ENCODE data around the gene FGF19. TPM values are rescaled to one million over a fixed set of nuclear protein-coding genes. Genes with fewer than 3 reads are reported as not detected.
A peak's percentile ranks its signal among the peaks of the same experiment; 100 is the strongest.

Gene FGF19, protein sequence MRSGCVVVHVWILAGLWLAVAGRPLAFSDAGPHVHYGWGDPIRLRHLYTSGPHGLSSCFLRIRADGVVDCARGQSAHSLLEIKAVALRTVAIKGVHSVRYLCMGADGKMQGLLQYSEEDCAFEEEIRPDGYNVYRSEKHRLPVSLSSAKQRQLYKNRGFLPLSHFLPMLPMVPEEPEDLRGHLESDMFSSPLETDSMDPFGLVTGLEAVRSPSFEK
- not detected for total RNA-seq
- long read RNA-seq = 0 reads

DNA sequence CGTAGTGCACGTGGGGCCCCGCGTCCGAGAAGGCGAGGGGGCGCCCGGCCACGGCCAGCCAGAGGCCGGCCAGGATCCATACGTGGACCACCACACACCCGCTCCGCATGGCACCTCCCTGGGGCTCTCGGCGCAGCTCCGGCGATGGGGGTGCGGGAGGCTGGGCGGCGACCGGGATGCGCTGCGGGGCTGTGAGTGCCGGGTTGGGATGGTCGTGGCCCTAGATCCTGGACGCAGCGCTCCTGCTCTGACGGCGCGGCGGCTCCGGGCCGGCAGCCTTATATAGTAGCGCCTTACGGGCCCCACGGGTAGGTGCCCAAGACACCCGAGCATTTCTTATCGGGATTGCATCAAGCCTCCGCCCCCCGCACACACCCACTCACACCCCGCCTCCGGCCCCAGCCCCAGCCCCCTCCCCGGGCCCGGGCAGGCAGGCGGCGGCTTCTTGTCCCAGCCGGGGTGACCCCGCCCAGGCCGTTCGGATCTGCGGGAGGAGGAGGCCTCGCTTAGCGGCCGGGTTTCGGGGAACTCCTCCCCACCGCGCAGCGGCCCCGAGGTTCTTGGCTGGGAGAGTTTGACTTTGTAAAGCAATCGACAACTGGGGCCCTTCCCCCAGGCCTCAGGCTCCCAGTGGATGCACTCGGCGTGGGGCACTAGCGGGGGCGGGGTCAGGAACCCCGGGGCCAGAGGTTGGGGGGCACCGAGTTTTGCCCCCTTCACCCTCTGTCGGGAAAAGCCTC is at the start of gene FGF19:
TSS of gene FGF19 (minus strand) at position 255 of the 740 bp plus-strand sequence. CDS start at position 109, 146 bp downstream.
- ATAC-seq (no peak), DNase-seq (ENCODE audit: missing footprints) (no peak)
- intact Hi-C loops (cut with DNase I) = loop anchor here (5.0 kb wide), 1 partner anchor 493 kb away; no protein-coding TSS in a partner anchor

DNA sequence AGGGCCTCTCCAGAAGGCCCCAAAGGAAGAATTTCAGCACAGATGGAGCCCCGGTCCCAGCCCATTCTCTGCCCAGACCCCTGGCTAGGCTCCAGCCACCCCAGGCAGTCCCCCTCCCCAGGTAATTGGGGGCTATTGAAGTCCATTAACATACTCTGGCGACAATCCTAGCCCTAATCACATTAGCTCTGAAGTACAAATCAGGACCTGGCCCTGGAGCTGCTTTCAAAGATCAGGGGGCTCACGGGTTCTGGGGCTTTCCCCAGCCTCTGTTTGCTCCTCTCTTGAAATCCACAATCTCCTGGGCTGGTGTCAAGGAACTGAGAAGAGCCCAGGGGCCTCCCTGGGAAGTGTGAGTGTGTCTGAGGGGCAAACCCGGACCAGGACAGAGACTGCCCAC is 49.1 kb upstream of the FGF19 start:
- no peak for ATAC-seq
- DNase-seq (ENCODE audit: missing footprints) = no peak
- intact Hi-C loops (cut with DNase I) = no loop called here

DNA sequence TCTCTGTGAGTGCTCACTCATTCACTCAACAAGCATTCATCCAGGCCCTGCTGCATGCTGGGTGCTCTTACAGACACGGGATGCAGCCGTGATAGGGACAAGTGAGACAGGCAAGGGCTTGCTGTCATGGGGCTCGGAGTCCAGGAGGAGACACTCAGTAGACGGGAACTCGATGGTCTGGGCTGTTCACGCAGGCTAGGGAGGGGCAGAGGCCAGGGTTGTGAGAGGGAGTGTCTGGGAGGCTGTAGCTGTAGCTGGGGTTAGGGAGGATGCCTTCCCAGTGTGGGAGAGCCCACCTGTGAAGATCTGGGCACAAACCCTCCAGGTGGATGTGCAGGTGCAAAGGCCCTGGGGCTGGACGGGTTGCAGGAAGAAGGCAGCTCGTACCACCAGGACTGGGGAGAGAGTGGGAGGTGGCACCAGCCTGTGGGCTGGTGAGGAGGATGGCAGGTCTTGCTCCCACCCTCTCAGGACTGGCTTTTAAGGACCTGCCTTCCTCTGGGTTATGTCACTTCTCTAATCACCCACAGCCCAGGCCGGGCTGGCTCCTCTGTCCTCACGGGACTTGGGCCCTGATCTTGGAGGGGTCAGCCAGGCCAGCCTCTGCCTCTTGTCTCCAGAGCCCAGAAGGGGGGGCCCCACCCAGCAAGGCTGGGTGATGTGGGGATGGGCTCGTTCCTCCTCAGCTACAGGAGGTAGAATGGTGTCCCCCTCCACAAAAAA is 47.2 kb upstream of the FGF19 start:
- ATAC-seq = no peak
- DNase-seq (ENCODE audit: missing footprints) = no peak
- intact Hi-C loops (cut with DNase I) = no loop called here

DNA sequence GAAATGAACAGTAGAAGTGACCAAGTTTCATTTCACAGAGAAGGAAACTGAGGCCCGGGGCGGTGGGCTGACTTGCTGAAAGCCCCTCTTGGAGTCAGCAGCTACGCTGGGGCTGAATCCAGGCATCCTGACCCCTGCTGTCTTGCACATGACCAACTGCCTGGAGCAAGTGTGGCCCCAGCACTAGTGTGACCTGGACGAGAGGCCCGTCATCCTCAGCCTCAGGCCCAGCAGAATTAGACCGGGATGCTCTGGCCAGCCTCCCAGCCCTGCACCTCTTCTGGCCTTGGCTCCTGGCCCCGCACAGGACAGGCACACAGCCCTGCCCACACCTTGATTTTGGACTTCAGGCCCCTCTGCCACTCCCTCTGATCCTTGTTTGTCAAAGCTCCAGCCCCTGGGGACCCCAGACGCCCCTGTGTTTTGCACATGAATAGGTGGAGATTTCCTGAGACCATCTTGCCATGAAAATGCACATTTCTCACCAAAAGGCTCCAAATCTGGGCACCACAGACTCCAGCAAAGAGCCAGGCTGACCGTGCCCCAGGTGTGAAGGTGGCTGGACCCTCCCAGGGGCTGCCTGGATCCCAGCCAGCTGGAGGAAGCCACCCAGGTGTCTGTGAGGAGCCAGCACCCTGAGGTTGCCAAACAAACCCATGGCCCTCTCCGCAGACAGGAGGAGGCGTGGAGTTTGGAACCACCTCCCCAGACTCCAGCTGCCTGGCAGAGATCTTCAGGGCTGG is 46.5 kb upstream of the FGF19 start:
- intact Hi-C loops (cut with DNase I) = no loop called here
- DNase-seq (ENCODE audit: missing footprints) (no peak), ATAC-seq (no peak)

DNA sequence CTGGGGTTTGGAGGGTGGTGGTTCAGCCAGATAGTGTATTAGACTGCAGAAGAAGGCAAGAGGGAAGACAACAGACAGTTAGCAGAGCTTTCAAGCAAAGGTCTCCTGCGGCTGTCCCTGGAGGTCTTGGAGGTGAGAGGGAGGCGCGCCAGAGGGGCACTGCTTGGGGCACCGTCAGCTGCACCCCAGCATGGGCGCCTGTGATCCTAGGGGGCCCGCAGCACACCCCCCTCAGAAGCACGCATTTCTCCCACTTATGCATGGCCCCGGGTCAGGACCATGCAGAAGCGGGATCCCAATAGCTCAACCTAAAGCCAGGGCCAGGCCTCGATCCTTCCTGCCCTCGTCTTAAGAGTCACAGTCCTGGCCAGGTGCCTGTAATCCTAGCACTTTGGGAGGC is 44.8 kb upstream of the FGF19 start:
- DNase-seq (ENCODE audit: missing footprints) = no peak
- intact Hi-C loops (cut with DNase I) = no loop called here
- no peak for ATAC-seq

DNA sequence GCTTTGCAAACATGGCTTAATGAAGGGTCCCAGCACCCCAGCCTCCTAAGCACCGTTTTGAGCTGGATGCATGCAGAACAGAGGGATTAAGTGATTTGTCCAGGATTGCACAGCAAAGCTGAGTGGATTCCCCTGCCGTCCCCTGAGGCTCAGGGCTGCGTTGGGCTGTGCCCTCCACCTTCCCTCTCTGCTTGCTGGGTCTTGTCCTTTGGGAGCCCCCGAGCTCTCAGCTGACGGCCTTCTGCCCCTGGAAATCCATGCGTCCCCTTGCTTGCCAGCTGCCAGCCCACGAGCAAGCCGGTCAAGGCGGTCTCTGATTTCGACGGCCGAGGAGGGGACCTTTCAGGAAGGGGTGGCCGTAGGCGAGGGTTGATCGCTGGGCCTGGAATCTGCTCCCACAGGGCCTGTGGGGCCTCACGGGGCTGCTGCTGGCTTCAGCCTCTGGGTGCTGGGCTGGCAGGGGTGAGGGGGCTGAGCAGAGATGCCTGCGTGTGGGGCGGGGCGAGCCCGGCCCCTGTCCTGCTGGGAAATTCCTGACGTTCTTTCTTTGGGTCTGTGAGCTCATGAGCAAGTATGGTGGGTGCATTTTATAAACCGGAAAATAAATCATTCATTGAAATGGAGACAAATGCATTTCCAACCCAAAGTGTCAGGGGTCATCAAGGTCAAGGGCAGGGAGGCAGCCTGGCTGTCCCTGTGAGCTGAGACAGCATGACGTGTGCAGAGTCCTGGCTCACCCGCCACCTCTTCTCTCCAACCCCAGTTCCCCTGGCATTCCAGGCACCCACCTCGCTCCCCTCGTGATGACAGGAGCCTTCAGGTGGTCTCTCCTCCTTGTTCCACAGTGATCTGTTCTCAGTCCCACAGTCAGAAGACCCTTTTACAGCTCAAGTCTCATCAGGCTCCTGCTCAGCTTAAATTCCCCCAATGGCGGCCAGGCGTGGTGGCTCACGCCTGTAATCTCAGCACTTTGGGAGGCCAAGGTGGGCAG is 43.2 kb upstream of the FGF19 start:
- ATAC-seq = no peak
- no peak for DNase-seq (ENCODE audit: missing footprints)
- intact Hi-C loops (cut with DNase I) = no loop called here

DNA sequence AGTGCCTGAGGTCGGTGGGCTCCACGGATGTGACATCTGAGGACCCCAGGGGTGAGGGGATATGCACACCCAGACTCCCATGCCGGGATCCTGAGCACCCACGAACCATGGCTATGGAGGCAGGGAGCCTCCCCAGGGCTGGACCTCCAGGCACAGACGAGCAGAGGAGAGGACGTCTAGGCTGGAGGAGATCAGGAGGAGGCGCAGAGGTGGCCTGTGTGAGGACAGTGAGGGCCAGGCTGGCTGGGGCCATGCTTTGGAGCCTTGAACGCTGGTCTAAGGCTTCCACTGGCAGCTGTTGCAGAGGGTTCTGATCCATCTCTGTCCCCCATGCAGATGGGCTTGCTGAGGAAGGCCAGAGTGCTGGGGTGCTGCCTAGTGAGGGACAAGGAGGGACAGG is 42.3 kb upstream of the FGF19 start:
- intact Hi-C loops (cut with DNase I) = no loop called here
- no peak for DNase-seq (ENCODE audit: missing footprints)

DNA sequence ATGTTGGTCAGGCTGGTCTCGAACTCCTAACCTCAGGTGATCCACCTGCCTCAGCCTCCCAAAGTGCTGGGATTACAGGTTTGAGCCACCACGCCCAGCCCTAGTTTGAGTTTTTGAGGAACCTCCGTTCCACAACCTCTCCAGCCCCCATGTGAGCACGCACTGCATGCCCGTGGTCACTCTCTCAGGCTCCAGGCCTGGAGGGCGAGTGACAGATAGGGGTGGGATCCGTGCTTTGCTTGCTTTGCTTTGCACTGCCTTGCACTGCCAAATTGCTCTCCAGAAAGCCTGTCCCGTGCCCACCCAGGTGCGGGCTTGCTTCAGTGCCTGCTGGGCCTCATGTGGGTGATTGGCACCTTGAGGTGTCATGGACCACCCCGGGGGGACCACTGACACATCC is 41.4 kb upstream of the FGF19 start:
- no peak for DNase-seq (ENCODE audit: missing footprints)
- intact Hi-C loops (cut with DNase I) = no loop called here
- ATAC-seq = no peak

More for the DNA sequence above, 42.3 kb upstream of the FGF19 start:
- ATAC-seq = no peak

DNA sequence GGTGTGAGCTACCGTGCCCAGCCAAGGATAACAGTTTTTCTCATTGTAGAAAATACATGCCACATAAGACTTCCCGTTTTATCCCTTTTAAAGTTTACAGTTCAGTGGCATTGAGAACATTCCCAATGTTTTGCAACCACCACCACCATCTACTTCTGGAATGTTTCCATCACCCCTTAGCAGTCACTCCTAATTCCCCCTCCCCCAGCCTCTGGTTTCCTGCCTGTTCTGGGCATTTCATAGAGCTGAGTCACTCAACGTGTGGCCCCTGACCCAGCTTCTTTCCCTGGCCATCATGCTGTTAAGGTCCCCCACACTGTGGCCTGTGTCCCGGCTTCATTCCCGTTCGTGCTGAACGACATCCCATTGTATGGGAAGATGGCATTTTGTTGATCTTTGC is 40.6 kb upstream of the FGF19 start:
- DNase-seq (ENCODE audit: missing footprints) (no peak), ATAC-seq (no peak)
- intact Hi-C loops (cut with DNase I) = no loop called here

DNA sequence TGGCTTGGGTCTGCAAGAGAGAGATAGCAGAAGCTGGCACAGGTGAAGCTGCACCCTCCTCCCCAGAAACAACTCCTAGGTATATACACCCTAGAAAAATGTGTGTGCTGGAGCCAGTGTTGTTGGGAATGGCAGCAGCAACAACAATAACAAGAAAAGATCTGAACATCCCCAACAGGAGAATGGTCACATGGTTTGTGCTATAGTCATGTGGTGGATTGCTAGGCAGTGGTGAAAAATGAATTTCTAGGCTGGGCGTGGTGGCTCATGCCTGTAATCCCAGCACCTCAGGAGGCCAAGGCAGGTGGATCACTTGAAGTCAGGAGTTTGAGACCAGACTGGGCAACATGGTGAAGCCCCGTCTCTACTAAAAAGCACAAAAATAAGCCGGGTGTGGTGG is 31.0 kb upstream of the FGF19 start:
- intact Hi-C loops (cut with DNase I) = no loop called here
- DNase-seq (ENCODE audit: missing footprints) (no peak), ATAC-seq (no peak)

DNA sequence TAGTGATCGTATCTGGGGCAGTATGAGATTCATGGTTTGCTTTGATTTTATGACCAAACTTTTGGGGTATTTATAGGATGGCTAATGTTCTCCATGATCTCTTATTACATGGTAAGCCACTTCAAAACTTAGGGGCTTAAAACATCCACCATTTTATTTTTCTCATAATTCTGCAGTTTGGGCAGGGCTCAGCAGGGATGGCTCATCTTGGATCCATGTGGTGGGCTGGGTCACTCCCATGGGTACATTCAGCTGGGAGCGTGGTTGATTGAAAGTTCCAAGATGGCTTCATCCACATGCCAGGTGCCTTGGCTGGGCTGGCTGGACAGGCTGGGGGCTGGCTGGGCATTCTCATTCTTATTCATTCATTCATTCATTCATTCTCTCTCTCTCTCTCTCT is 30.5 kb upstream of the FGF19 start:
- DNase-seq (ENCODE audit: missing footprints) (no peak), ATAC-seq (no peak)
- intact Hi-C loops (cut with DNase I) = no loop called here

DNA sequence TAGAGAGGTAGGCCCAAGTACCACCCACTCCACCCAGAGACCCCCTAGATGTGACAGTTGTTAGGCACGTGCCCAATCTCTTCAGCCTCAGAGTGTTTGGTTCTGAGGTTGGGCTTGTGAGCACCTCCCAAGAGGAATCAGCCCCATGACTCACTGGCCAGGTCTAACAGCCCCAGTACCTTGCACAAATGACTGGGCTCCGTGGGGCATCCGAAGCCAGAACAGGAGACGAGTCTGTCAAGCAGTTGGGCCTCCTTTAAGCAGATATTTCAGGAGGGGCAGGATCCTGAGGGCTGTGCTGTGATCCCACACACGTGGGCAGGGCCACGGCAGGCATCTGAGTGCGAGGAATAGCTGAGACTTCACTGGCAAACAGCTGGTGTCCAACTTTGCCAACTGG is 29.1 kb upstream of the FGF19 start:
- ATAC-seq (no peak), DNase-seq (ENCODE audit: missing footprints) (no peak)
- intact Hi-C loops (cut with DNase I) = no loop called here

DNA sequence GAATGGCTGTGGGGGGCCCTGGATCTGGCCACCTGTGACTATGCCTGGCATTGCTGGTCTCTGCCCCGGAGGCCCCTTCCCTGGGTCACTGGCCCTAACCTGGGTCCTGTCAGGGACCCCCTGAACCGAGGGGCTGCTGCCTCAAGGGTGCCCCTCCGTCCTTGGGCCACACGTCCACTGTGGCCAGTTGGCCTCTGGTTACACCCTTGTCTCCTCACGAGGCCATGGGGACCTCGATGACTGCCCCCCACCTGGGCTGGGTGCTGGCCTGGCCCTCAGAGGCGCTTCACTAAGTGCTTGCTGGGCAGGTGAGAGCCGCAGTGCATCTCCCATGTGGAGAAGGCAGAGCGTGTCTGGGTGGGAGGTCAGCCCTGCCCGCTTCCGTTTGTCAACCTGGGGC is 27.3 kb upstream of the FGF19 start:
- no peak for ATAC-seq
- intact Hi-C loops (cut with DNase I) = no loop called here
- DNase-seq (ENCODE audit: missing footprints) = peak; percentile 32

DNA sequence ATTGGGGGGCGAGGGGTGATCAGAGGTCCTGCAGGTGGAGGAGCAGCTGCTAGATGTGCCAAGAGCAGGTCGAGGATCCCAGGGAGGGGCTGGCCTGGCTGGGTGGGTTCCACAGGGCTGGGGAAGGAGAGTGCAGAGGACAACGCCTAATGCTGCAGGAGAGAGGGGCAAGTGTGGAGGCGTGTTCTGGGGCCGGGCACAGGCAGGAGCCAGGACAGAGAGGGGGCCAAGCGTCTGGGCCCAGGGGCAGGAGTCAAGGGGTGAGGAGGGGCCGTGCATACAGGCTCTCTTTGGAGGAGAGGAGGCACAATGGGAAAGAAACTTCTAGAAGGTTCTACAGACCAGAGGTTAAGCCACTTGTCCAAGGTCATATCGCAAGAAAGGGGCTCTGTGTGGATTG is 26.7 kb upstream of the FGF19 start:
- no peak for ATAC-seq
- intact Hi-C loops (cut with DNase I) = no loop called here

DNA sequence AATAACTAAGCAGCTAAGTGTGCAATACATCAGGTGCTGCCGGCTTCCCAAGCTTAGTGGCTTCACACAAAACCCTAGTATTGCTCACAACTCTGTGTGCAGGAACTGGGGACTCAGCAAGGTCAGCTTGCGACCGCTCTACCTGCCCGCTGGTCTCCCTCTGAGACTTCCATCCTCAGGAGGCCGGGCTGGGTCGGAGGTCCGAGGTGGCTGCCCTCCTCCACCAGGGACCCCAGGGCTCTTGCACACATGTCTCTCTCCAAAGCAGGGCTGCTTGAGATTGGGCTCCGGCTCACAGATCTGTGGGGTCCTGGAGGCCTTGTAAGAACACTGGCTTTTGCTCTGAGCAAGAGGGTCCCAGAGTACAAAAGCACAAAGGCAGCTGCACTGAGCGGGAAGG is 25.4 kb upstream of the FGF19 start:
- DNase-seq (ENCODE audit: missing footprints) (peak; percentile 46), ATAC-seq (no peak)
- intact Hi-C loops (cut with DNase I) = no loop called here

More for the DNA sequence above, 26.7 kb upstream of the FGF19 start:
- DNase-seq (ENCODE audit: missing footprints) = no peak

DNA sequence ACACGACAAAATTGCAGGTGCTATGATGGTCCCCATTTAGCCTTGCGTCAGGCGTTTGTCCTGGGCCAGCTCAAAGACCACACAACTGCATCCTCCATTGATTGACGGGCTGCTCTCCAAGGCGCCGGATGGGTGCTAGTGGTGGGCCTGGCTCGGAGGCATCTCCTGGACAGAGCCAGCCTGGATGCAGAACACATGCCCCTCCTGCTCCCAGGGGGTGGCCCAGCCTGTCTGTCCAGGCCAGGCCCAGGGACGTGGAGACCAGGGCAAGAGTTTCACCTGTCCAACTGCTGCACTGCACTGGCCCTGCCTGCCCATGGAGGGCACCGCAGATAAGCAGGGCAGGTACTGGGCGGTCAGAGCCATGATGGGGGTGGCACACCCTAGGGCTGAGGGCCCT is 23.4 kb upstream of the FGF19 start:
- DNase-seq (ENCODE audit: missing footprints) = peak; percentile 23
- ATAC-seq = no peak
- intact Hi-C loops (cut with DNase I) = no loop called here

DNA sequence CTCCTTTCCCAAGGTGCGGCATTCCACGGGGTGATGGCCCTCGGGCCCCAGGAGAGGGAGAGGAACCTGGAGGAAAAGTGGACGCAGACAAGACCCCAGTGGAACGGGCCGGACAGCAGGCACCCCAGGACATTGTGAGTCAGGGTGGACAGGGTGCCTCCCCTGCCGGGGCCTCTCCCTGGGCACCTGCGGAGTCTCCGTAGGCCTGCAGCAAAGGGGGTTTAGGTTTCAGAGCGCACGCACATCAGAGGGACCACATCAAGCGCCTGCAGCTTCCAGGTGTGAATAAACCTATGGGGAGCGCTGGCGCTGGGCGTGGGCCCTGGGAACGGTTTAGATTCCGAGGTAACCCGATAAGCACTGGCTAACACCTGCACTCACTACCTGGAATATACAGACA is 22.7 kb upstream of the FGF19 start:
- ATAC-seq = no peak

DNA sequence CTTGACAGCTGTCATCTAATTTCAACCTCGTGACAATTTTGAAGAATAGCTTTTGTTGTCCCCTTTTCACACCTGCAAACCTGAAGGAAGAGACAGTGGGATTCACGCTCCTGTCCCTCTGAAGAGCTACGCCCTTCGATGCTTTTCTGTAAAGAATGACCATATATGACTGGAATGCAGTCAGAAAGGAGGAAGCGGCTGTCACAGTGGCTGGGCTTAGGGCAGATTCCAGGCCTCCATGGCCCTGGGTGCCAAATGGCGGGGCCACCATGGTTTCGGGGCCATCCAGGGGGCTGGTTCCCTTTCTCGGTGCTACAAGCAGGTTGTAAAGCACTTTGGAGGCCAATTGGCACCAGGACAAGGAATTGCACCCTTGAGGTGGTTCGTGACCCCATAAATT is 22.2 kb upstream of the FGF19 start:
- peak; percentile 17 for DNase-seq (ENCODE audit: missing footprints)
- ATAC-seq = no peak
- intact Hi-C loops (cut with DNase I) = no loop called here

More for the DNA sequence above, 22.7 kb upstream of the FGF19 start:
- DNase-seq (ENCODE audit: missing footprints) = peak; percentile 57
- intact Hi-C loops (cut with DNase I) = no loop called here

Data from Right ventricle myocardium inferior (tissue), 1 donor.